Osteoblast (primary cell): ENCODE data around the gene DSE. TPM values are rescaled to one million over a fixed set of nuclear protein-coding genes. Genes with fewer than 3 reads are reported as not detected.

ENCODE experiments used
- DNase-seq: peaks from one replicate; pipeline ENCODE4 v3.0.0; 2011; ENCODE audit warnings: low spot score, mixed read lengths; ENCODE audit not compliant: insufficient read length; ENCODE audit errors: missing footprints
- H2AFZ ChIP-seq: 2 replicates; pipeline ENCODE4 v1.6.0; 2011; ENCODE audit warnings: mild to moderate bottlenecking, low read length
- H3K27ac ChIP-seq: 2 replicates; pipeline ENCODE4 v1.5.1; 2011; ENCODE audit warnings: mild to moderate bottlenecking, low read depth, low read length, moderate library complexity
- H3K27me3 ChIP-seq: 2 replicates; pipeline ENCODE4 v1.6.0; 2012; ENCODE audit warnings: mild to moderate bottlenecking, control low read depth, inconsistent platforms, low read length, moderate library complexity; ENCODE audit not compliant: insufficient read depth
- H3K36me3 ChIP-seq: 2 replicates; pipeline ENCODE4 v1.5.1; 2011; ENCODE audit warnings: mild to moderate bottlenecking, low read length, control low read depth, moderate library complexity; ENCODE audit not compliant: insufficient read depth
- H3K4me1 ChIP-seq: 2 replicates; pipeline ENCODE4 v1.5.1; 2011; ENCODE audit warnings: mild to moderate bottlenecking, low read length, control low read depth, moderate library complexity; ENCODE audit not compliant: insufficient read depth
- H3K4me2 ChIP-seq: 2 replicates; pipeline ENCODE4 v1.6.0; 2011; ENCODE audit warnings: mild to moderate bottlenecking, low read length; ENCODE audit not compliant: insufficient read depth
- H3K4me3 ChIP-seq: fragments of 200-600 bp; sonication (generic); 3 replicates; pipeline ENCODE4 v1.5.1; 2012; ENCODE audit warnings: mild to moderate bottlenecking, low read length, inconsistent platforms; ENCODE audit not compliant: insufficient read depth
- H3K79me2 ChIP-seq: 2 replicates; pipeline ENCODE4 v1.6.0; 2012; ENCODE audit warnings: mild to moderate bottlenecking, low read length, control low read depth, inconsistent platforms; ENCODE audit not compliant: insufficient read depth
- H3K9me3 ChIP-seq: 2 replicates; pipeline ENCODE4 v1.5.1; 2011; ENCODE audit warnings: low read depth, low read length, control low read depth
- H4K20me1 ChIP-seq: 2 replicates; pipeline ENCODE4 v1.6.0; 2012; ENCODE audit warnings: mild to moderate bottlenecking, low read length, control low read depth; ENCODE audit not compliant: insufficient read depth
- CTCF ChIP-seq: IDR thresholded peaks from 2 replicates; pipeline ENCODE4 v1.5.1; 2011; ENCODE audit warnings: mild to moderate bottlenecking, low read depth, low read length, moderate library complexity; ENCODE audit errors: extremely low read depth
- total RNA-seq: library from RNA; depleted of rRNA; stranded (reverse); fragments of >200 nt; gene quantifications from 2 replicates; pipeline ENCODE4 v1.2.3, GENCODE V29; 2012

DSE gene
- total RNA-seq, 1 donor = 193 TPM

DNA sequence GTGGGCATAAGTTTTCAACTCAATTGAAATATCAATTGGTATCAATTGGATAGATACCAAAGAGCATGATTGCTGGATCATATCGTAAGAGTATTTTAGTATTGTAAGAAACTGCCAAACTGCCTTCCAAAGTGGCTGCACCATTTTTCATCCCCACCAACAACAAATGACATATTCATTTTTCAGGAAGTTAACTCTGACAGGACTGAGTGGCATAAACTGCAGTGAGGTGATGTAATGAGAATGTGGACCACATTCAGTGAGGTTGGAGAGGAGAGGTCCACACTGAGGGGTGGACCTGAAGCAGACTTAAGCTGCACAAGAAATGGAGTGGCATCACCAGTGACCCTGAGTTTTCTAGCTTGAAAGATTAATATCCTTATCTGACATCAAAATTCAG lies 78.8 kb downstream of the DSE start:
- Histone ChIP-seq H3K9me3 (no peaks in the 10 kb centered on the region), H3K36me3 (no peaks in the 10 kb centered on the region), H3K79me2 (no peaks in the 10 kb centered on the region), H3K27me3 (no peaks in the 10 kb centered on the region), H3K4me2 (no peak overlapping the region), H4K20me1 (no peaks in the 10 kb centered on the region), H3K27ac (no peak overlapping the region), H3K4me3 (no peak overlapping the region), H3K4me1 (peaks cover 17% of the 10 kb centered on the region), H2AFZ (no peak overlapping the region)
- DNase-seq = no peak
- TF ChIP-seq CTCF = no peak

DNA sequence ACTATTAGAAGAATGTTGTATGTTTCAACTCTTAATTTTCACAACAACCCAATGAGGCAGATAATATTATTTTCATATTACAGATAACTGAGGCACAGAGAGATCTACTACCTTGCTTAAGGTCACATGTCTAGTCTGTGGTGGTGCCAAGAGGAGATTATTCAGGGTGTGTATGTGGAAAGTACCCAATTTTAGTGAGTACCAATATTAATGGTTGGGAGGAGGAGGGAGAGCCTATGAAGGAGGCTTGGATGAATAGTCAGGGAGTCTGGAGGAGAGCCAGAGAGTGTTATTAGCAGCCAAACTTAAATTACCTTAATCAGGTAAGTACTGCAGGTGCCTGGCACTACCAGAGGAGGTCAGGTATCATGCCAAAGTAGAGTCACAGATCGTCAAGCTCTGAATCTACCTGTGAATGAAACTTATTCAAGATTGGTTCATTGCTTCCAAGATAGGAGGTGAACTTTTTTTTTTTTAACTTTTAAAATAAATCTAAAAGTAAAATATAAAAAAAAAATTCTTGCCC lies 79.5 kb downstream of the DSE start:
- Histone ChIP-seq H3K9me3 (no peaks in the 10 kb centered on the region), H2AFZ (no peak overlapping the region), H3K4me1 (peaks cover 17% of the 10 kb centered on the region), H3K36me3 (no peaks in the 10 kb centered on the region), H3K27me3 (no peaks in the 10 kb centered on the region), H3K4me3 (no peak overlapping the region), H3K4me2 (no peak overlapping the region), H3K27ac (no peak overlapping the region), H3K79me2 (no peaks in the 10 kb centered on the region), H4K20me1 (no peaks in the 10 kb centered on the region)
- DNase-seq = no peak
- TF ChIP-seq CTCF = no peak

DNA sequence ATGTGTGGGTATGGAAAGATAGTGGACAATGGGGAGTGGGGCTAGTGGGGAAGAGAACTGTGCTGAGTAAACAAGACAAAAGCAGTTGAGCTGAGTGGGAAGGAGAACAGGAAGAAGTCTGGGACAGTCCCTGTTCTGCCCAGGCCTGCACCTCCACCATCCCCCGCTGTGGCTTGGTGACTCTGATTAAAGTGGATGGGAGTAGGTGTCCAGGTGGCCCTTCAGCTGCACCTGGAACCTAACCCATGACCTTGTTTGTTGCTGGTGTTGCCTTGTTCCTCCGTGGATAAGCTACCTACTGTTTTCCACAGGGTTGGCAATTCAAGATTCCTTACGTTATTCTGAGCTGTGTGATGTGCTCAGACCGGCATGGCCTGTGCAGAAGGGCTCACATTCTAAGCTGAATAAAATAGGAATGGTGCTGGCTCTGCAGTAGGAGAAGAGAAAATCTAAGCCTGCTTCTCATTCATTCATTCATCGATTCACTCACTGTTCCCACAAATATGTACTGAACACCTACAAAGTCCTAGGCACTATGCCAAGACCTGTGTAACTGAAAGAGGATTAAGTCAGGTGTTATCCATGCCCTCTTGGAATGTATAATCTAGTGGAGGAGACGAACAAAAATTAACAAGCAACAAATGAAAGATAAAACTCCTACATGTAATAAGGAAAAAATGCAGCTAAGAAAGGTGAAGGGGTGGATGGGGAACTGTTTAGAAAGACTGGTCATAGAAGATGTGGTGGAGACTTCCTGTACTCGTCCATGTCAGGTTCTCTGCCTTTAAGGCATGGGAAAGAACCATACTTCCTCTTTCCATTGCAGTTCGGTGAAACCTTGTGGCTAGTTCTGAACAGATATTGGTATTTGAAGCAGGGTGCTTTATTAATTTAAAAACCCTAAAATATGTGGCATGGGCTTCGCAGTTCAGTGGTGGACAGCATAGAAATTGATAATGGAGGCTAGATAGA lies 80.3 kb downstream of the DSE start:
- no peak overlapping the region for H2AFZ ChIP-seq
- H3K4me2 ChIP-seq = no peak overlapping the region
- no peak overlapping the region for H3K4me3 ChIP-seq
- DNase-seq = no peak
- no peaks in the 10 kb centered on the region for H4K20me1 ChIP-seq
- peaks cover 17% of the 10 kb centered on the region for H3K4me1 ChIP-seq
- H3K36me3 ChIP-seq = no peaks in the 10 kb centered on the region
- H3K79me2 ChIP-seq = no peaks in the 10 kb centered on the region
- TF ChIP-seq CTCF = no peak
- no peaks in the 10 kb centered on the region for H3K27me3 ChIP-seq
- H3K9me3 ChIP-seq = no peaks in the 10 kb centered on the region
- no peak overlapping the region for H3K27ac ChIP-seq

DNA sequence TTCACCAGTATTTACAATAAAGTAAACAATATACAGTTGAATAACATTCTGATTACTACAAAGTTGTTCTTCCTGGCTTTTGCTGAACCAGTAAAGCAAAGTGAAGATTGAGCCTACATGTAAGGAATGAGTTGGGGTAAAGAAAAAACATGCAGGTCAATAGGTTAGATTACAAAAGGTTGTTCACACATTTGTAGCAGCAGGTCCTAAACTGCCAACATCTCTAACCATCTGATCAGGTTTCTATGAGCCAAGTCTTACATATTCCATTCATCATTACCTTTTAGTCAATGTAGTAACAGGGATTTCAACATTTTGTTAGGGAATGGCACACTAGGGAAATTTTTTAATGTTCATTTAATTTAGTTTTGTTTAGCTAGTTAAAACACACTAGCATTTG lies 81.2 kb downstream of the DSE start:
- Histone ChIP-seq H3K79me2 (no peaks in the 10 kb centered on the region), H2AFZ (no peak overlapping the region), H3K4me2 (no peak overlapping the region), H3K27me3 (no peaks in the 10 kb centered on the region), H3K9me3 (no peaks in the 10 kb centered on the region), H3K36me3 (no peaks in the 10 kb centered on the region), H3K4me3 (no peak overlapping the region), H4K20me1 (no peaks in the 10 kb centered on the region), H3K4me1 (peaks cover 10% of the 10 kb centered on the region), H3K27ac (no peak overlapping the region)
- no peak for DNase-seq
- no peak for TF ChIP-seq CTCF
